Epithelial cell of esophagus (primary cell): Measurements from ENCODE around the gene COL4A2.

Experiments
- DNase-seq: peaks from one replicate; pipeline ENCODE4 v3.0.0; 2010; ENCODE audit warnings: low read depth
- H3K4me3 ChIP-seq: 2 replicates; pipeline ENCODE4 v1.5.1; 2011; ENCODE audit warnings: mild to moderate bottlenecking, low read length, control low read depth
- TF ChIP-seq, protein P1 (sequence below): IDR thresholded peaks from 2 replicates; pipeline ENCODE4 v1.5.1; 2011; ENCODE audit warnings: low read depth, mild to moderate bottlenecking, low read length, control low read depth, inconsistent platforms; ENCODE audit not compliant: insufficient read depth; ENCODE audit errors: missing control alignments

Gene COL4A2

DNA sequence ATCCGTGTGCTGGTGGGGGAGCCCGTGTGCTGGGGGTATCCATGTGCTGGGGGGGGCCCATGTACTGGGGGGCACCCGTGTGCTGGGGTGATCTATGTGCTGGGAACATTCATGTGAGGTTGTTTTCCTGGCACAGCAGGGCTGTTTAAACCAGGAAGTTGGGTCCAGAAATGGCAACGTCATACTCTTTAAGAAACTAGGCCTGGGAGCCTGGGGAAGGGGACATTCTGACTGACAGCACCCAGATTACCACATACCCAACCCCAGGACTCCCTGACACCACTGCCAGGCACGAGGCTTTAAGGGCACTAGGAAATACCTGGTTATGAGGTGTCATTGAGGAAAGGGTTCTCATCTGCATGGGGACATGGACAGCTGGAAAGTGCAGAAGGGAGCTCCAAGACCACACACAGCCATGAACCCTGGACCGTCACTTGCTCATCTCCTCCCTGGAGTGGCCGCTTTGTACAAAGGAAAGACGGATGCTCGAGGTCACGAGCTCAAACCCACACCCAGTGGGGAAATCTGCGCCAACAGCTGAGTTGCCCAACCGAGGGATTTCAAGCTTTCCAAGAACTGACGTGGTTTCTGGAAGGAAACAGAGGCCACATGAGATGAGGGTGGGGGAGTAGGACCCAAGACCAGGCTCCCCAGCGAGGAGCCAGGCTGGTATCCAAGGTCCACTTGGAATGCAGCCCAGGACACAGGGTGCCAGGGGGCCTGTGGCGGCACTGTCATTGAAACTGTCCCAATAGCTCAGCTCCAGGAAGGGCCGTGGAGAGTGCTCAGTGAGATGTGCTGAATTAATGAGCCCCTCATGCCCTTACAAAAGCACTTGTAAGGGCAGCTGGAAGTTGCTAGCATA, 213.6 kb downstream of the COL4A2 start:
- TF ChIP-seq, protein P1, sequence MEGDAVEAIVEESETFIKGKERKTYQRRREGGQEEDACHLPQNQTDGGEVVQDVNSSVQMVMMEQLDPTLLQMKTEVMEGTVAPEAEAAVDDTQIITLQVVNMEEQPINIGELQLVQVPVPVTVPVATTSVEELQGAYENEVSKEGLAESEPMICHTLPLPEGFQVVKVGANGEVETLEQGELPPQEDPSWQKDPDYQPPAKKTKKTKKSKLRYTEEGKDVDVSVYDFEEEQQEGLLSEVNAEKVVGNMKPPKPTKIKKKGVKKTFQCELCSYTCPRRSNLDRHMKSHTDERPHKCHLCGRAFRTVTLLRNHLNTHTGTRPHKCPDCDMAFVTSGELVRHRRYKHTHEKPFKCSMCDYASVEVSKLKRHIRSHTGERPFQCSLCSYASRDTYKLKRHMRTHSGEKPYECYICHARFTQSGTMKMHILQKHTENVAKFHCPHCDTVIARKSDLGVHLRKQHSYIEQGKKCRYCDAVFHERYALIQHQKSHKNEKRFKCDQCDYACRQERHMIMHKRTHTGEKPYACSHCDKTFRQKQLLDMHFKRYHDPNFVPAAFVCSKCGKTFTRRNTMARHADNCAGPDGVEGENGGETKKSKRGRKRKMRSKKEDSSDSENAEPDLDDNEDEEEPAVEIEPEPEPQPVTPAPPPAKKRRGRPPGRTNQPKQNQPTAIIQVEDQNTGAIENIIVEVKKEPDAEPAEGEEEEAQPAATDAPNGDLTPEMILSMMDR, result no peak
- no peak overlapping the region for H3K4me3 ChIP-seq
- no peak for DNase-seq

DNA sequence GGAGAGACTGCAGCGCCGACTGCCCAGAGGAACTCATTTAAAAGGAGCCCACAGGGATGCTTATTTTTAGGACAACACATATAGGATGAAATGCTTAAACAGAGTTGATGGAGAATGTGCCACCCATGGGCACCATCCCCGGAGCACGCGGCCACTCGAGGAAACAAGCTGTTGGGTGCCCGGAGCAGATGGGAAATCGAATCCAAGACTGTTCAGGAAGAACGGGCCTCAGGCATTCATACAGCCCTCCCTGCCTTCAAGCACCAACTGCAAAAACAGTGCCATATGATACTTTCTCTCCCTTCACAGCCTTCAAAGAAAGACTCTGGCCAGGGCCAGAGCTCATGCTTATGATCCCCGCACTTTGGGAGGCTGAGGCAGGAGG, 214.2 kb downstream of the COL4A2 start:
- DNase-seq, result no peak
- TF ChIP-seq, protein P1, result no peak
- H3K4me3 ChIP-seq, result no peak overlapping the region

DNA sequence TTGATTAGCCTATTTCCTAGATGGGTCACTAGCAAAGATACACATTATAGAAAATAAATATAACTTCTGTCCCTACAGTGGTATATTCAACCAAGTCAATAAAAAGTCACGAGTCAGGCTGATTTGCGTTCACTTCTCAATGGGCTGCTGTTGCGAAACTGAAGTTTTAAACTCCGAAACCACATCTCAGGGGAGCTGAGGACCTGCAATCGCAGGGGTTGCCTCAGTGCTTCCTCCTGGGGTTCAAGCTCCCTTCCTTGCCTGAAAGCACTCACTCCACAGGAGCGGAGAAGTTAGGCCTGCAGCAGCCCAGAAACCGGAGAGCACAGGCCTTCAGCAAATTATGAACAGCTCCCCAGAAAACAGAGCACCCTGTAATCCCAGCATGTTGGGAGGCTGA, 214.9 kb downstream of the COL4A2 start:
- no peak for DNase-seq
- TF ChIP-seq, protein P1, result no peak
- H3K4me3 ChIP-seq, result no peak overlapping the region

GRCh38 chr13:110522721-110523120, 215.6 kb downstream of the COL4A2 start:
- TF ChIP-seq, protein P1, result no peak
- H3K4me3 ChIP-seq, result no peak overlapping the region
- DNase-seq, result no peak

GRCh38 chr13:110523180-110523579, 216.1 kb downstream of the COL4A2 start:
- no peak for DNase-seq
- H3K4me3 ChIP-seq, result no peak overlapping the region
- TF ChIP-seq, protein P1, result no peak

GRCh38 chr13:110523838-110524540, 216.9 kb downstream of the COL4A2 start:
- H3K4me3 ChIP-seq, result no peak overlapping the region
- TF ChIP-seq, protein P1, result no peak
- DNase-seq, result no peak
